H1 (cell line): Measurements from ENCODE around the gene GTF2A1. TPM values are rescaled to one million over a fixed set of nuclear protein-coding genes. Genes with fewer than 3 reads are reported as not detected.

Experiments
- CTCF ChIA-PET: fragments of 300-600 bp; sonication (Branson Sonifier 250); formaldehyde crosslinking; loops from one replicate; lab custom pipeline; 2021; ENCODE audit not compliant: partially characterized antibody; lab: Charles Lee
- POLR2A ChIA-PET: fragments of 300-600 bp; sonication (Branson Sonifier 250); formaldehyde crosslinking; loops from one replicate; lab custom pipeline; 2021; ENCODE audit warnings: inconsistent platforms; ENCODE audit not compliant: partially characterized antibody; lab: Charles Lee
- DNase-seq, 2 experiments: peaks; one replicate each; pipeline versions ENCODE4 v3.0.0 to v3.0.0-alpha.2; 2010 to 2022; ENCODE audit warnings: low spot score in 2 of 2, low read depth in 1 of 2, mixed read lengths in 1 of 2
- FAIRE-seq: peaks from 2 replicates; lab custom pipeline; 2011; peaks lifted over from hg19 to GRCh38; lab: Jason Lieb, UNC
- H2AFZ ChIP-seq: 2 replicates; pipeline ENCODE4 v1.8.1; 2012; ENCODE audit warnings: low read length, inconsistent platforms
- H2AK5ac ChIP-seq: 2 replicates; pipeline ENCODE4 v1.6.1; 2013; ENCODE audit warnings: low read depth, low read length
- H2BK120ac ChIP-seq: replicated peaks from 2 replicates; pipeline ENCODE3; 2013; ENCODE audit warnings: low read depth, low read length, inconsistent platforms
- H2BK12ac ChIP-seq: 2 replicates; pipeline ENCODE4 v1.6.1; 2013; ENCODE audit warnings: low read depth, low read length
- H2BK15ac ChIP-seq: 2 replicates; pipeline ENCODE4 v1.6.1; 2013; ENCODE audit warnings: low read length
- H2BK20ac ChIP-seq: 2 replicates; pipeline ENCODE4 v1.6.1; 2013; ENCODE audit warnings: low read length
- H2BK5ac ChIP-seq: 2 replicates; pipeline ENCODE4 v1.6.1; 2013; ENCODE audit warnings: low read depth, low read length
- H3K14ac ChIP-seq: 2 replicates; pipeline ENCODE4 v1.6.1; 2013; ENCODE audit warnings: inconsistent platforms; ENCODE audit not compliant: insufficient read length
- H3K18ac ChIP-seq: 2 replicates; pipeline ENCODE4 v1.6.1; 2013; ENCODE audit warnings: low read length; ENCODE audit errors: extremely low read depth
- H3K23ac ChIP-seq: 2 replicates; pipeline ENCODE4 v1.6.1; 2013; ENCODE audit warnings: inconsistent platforms; ENCODE audit not compliant: insufficient read length
- H3K23me2 ChIP-seq: 2 replicates; pipeline ENCODE4 v1.6.1; 2013; ENCODE audit warnings: low read depth, low read length
- H3K27ac ChIP-seq: 2 replicates; pipeline ENCODE4 v1.6.1; 2011; ENCODE audit warnings: low read depth, low read length, inconsistent platforms
- H3K27me3 ChIP-seq, 4 experiments: replicated peaks in 1 of 4; 1 replicate in 1 of 4; 2 replicates in 3 of 4; pipeline versions ENCODE4 v1.6.1 to v1.8.1; 2011 to 2013; ENCODE audit warnings: low read length in 3 of 4, mild to moderate bottlenecking in 3 of 4, inconsistent platforms in 2 of 4, mixed read lengths in 2 of 4, moderate library complexity in 1 of 4; ENCODE audit not compliant: control insufficient read depth in 3 of 4, insufficient read depth in 3 of 4; ENCODE audit errors: extremely low read depth in 1 of 4
- H3K36me3 ChIP-seq, 4 experiments: 2 replicates each; pipeline versions ENCODE4 v1.6.1 to v1.8.1; 2011 to 2013; ENCODE audit warnings: mild to moderate bottlenecking in 4 of 4, low read length in 3 of 4, moderate library complexity in 2 of 4, control low read depth in 1 of 4, inconsistent platforms in 1 of 4; ENCODE audit not compliant: insufficient read depth in 4 of 4, control insufficient read depth in 2 of 4
- H3K4ac ChIP-seq: replicated peaks from 2 replicates; pipeline ENCODE3; 2013; ENCODE audit warnings: low read length, low read depth, mixed read lengths, inconsistent platforms; ENCODE audit not compliant: insufficient read length
- H3K4me1 ChIP-seq, 4 experiments: replicated peaks in 1 of 4; 1 replicate in 1 of 4; 2 replicates in 3 of 4; pipeline versions ENCODE4 v1.6.1 to v1.8.1; 2011 to 2013; ENCODE audit warnings: low read length in 3 of 4, inconsistent platforms in 2 of 4, mixed read lengths in 1 of 4; ENCODE audit not compliant: insufficient read depth in 4 of 4, control insufficient read depth in 3 of 4
- H3K4me2 ChIP-seq, 2 experiments: 2 replicates each; pipeline versions ENCODE4 v1.6.1 to v1.8.1; 2011 to 2013; ENCODE audit warnings: low read depth in 2 of 2, low read length in 2 of 2, control low read depth in 1 of 2, inconsistent platforms in 1 of 2, mild to moderate bottlenecking in 1 of 2; ENCODE audit not compliant: insufficient read depth in 1 of 2
- H3K4me3 ChIP-seq, 4 experiments: fragments of 200-600, 300-600 bp in 1 of 4; sonication (generic), shearing (Covaris generic), sonication (Bioruptor Twin) in 1 of 4; 2 replicates each; pipeline versions ENCODE4 v1.5.1 to v1.8.1; 2011 to 2016; ENCODE audit warnings: low read length in 4 of 4, low read depth in 3 of 4, control low read depth in 2 of 4, inconsistent platforms in 2 of 4, mild to moderate bottlenecking in 2 of 4, mixed read lengths in 1 of 4, moderate library complexity in 1 of 4; ENCODE audit not compliant: insufficient read depth in 2 of 4; ENCODE audit errors: extremely low read depth in 1 of 4
- H3K56ac ChIP-seq: replicated peaks from 2 replicates; pipeline ENCODE3; 2013; ENCODE audit warnings: low read depth, mild to moderate bottlenecking, mixed read lengths, low read length, inconsistent platforms; ENCODE audit not compliant: insufficient read length
- H3K79me1 ChIP-seq: 2 replicates; pipeline ENCODE4 v1.6.1; 2013; ENCODE audit warnings: low read depth, low read length, control low read depth
- H3K79me2 ChIP-seq, 2 experiments: 2 replicates each; pipeline versions ENCODE4 v1.6.1 to v1.8.1; 2012 to 2013; ENCODE audit warnings: low read length in 2 of 2, mild to moderate bottlenecking in 2 of 2, inconsistent platforms in 1 of 2; ENCODE audit not compliant: insufficient read depth in 2 of 2, control insufficient read depth in 1 of 2
- H3K9ac ChIP-seq, 4 experiments: replicated peaks in 1 of 4; 1 replicate in 1 of 4; 2 replicates in 3 of 4; pipeline versions ENCODE4 v1.6.1 to v1.8.1; 2011 to 2013; ENCODE audit warnings: low read depth in 3 of 4, low read length in 3 of 4, control low read depth in 2 of 4, mild to moderate bottlenecking in 2 of 4, moderate library complexity in 2 of 4, inconsistent platforms in 1 of 4; ENCODE audit errors: extremely low read depth in 1 of 4
- H3K9me3 ChIP-seq, 2 experiments: 2 replicates each; pipeline versions ENCODE4 v1.6.1 to v1.8.1; 2012 to 2013; ENCODE audit warnings: mild to moderate bottlenecking in 2 of 2, moderate library complexity in 2 of 2, control low read depth in 1 of 2, inconsistent platforms in 1 of 2, low read depth in 1 of 2, low read length in 1 of 2, mixed read lengths in 1 of 2; ENCODE audit not compliant: insufficient read depth in 2 of 2
- H4K20me1 ChIP-seq, 2 experiments: replicated peaks in 1 of 2; 2 replicates each; pipeline versions ENCODE3 to v1.8.1; 2011 to 2013; ENCODE audit warnings: inconsistent platforms in 2 of 2, low read length in 2 of 2, mild to moderate bottlenecking in 1 of 2; ENCODE audit not compliant: insufficient read depth in 2 of 2, control insufficient read depth in 1 of 2
- H4K5ac ChIP-seq: 2 replicates; pipeline ENCODE4 v1.6.1; 2013; ENCODE audit warnings: low read length, low read depth, mixed read lengths, inconsistent platforms; ENCODE audit not compliant: insufficient read length
- H4K8ac ChIP-seq: 2 replicates; pipeline ENCODE4 v1.8.0; 2013; ENCODE audit warnings: mild to moderate bottlenecking, moderate library complexity, low read length, inconsistent platforms; ENCODE audit not compliant: insufficient read depth; ENCODE audit errors: extremely low read depth
- H4K91ac ChIP-seq: replicated peaks from 2 replicates; pipeline ENCODE3; 2013; ENCODE audit warnings: low read length, mixed read lengths, inconsistent platforms; ENCODE audit not compliant: insufficient read length
- GTF2F1 ChIP-seq: IDR thresholded peaks from 2 replicates; pipeline ENCODE4 v1.6.1; 2012; ENCODE audit warnings: low read depth, low read length, improper control_type of control experiment, borderline replicate concordance
- KDM1A ChIP-seq: fragments of 200-600, 300-600 bp; sonication (generic); IDR thresholded peaks from 2 replicates; pipeline ENCODE4 v1.7.1; 2016; ENCODE audit warnings: mild to moderate bottlenecking, low read length, borderline replicate concordance
- KDM4A ChIP-seq: IDR thresholded peaks from one replicate; pipeline ENCODE4 v1.7.1; 2012; ENCODE audit warnings: low read depth, mild to moderate bottlenecking, moderate library complexity, low read length, inconsistent platforms; ENCODE audit not compliant: severe bottlenecking
- MAFK ChIP-seq: IDR thresholded peaks from 2 replicates; pipeline ENCODE4 v1.6.1; 2012; ENCODE audit warnings: low read depth, mild to moderate bottlenecking, improper control_type of control experiment, low read length
- POLR2A ChIP-seq, 2 experiments: IDR thresholded peaks; 1 replicate in 1 of 2; 2 replicates in 1 of 2; pipeline ENCODE4 v1.6.1; 2011; ENCODE audit warnings: low read depth in 2 of 2, low read length in 2 of 2, mild to moderate bottlenecking in 2 of 2; ENCODE audit errors: control extremely low read depth in 1 of 2
- POLR2AphosphoS5 ChIP-seq: IDR thresholded peaks from 2 replicates; pipeline ENCODE4 v1.6.1; 2011; ENCODE audit warnings: low read depth, low read length
- POU5F1 ChIP-seq: IDR thresholded peaks from 2 replicates; pipeline ENCODE4 v1.6.1; 2011; ENCODE audit warnings: low read depth, mild to moderate bottlenecking, low read length, moderate library complexity
- RFX5 ChIP-seq: IDR thresholded peaks from 2 replicates; pipeline ENCODE4 v1.6.1; 2011; ENCODE audit warnings: low read depth, low read length, improper control_type of control experiment, borderline replicate concordance
- SIN3A ChIP-seq, 2 experiments: IDR thresholded peaks in 1 of 2; conservative IDR thresholded peaks in 1 of 2; 2 replicates each; pipeline ENCODE4 v1.6.1; 2011 to 2012; ENCODE audit warnings: low read length in 2 of 2, improper control_type of control experiment in 1 of 2, low read depth in 1 of 2, mild to moderate bottlenecking in 1 of 2
- TAF7 ChIP-seq: optimal IDR thresholded peaks from 2 replicates; pipeline ENCODE3; 2011; ENCODE audit warnings: low read depth, mild to moderate bottlenecking, inconsistent platforms, low read length, moderate library complexity, borderline replicate concordance
- TBP ChIP-seq: IDR thresholded peaks from 2 replicates; pipeline ENCODE4 v1.6.1; 2011; ENCODE audit warnings: low read depth, low read length, improper control_type of control experiment
- WGBS, 2 experiments: shearing (Covaris generic) in 1 of 2; methylation state at CpG; one replicate each; pipeline versions ENCODE4 v1.1.6 to v1.1.7; 2013 to 2015; ENCODE audit warnings: low lambda C conversion rate in 2 of 2, mixed read lengths in 2 of 2, inconsistent platforms in 1 of 2, low coverage in 1 of 2, missing lambda C conversion rate in 1 of 2; ENCODE audit not compliant: insufficient replicate concordance in 2 of 2, insufficient coverage in 1 of 2, insufficient read length in 1 of 2; ENCODE audit errors: extremely low coverage in 1 of 2, missing lambda C conversion rate in 1 of 2; 5-methylcytosine and 5-hydroxymethylcytosine counted together
- polyA plus RNA-seq, 7 experiments: library from polyadenylated mRNA; depleted of rRNA in 3 of 7; stranded (reverse) in 5 of 7; unstranded in 2 of 7; fragments of >200 nt in 5 of 7; fragments of 200-250 nt in 2 of 7; gene quantifications; 1 replicate in 5 of 7; 2 replicates in 1 of 7; 4 replicates in 1 of 7; pipeline versions ENCODE4 v1.2.1 to v1.2.3, GENCODE V29; 2011 to 2013; ENCODE audit warnings: missing spikeins in 2 of 7, mixed read lengths in 2 of 7
- total RNA-seq: library from RNA; stranded (reverse); fragmentation: NEBNext Ultra II Directional; extraction: Animal tissue kit (Norgen Biotek cat#: 25700); gene quantifications from 2 replicates; pipeline ENCODE4 v1.2.1, GENCODE V29; 2021
- TF ChIP-seq, protein P1 (sequence below): IDR thresholded peaks from 2 replicates; pipeline ENCODE4 v1.6.1; 2011; ENCODE audit warnings: low read length, improper control_type of control experiment
- TF ChIP-seq, protein P2 (sequence below): IDR thresholded peaks from 2 replicates; pipeline ENCODE4 v1.6.1; 2012; ENCODE audit warnings: inconsistent platforms

The GTF2A1 gene
- total and polyA plus RNA-seq, 2 of the 8 experiments (the other 6 are each of a cell fraction or from before 2014, with no cell fraction given) = 24.1 to 57.8 TPM

- FAIRE-seq = no peak
- H2AFZ ChIP-seq = no peak overlapping the region
- no peak overlapping the region for H3K18ac ChIP-seq
- no peak overlapping the region for H2BK5ac ChIP-seq
- no peaks in the 10 kb centered on the region for H4K20me1 ChIP-seq
- no peak overlapping the region for H4K5ac ChIP-seq
- no peak overlapping the region for H2BK12ac ChIP-seq
- H3K9ac ChIP-seq = no peak overlapping the region
- H2BK120ac ChIP-seq = no peak overlapping the region
- H3K79me1 ChIP-seq = no peaks in the 10 kb centered on the region
- no peaks in the 10 kb centered on the region for H3K79me2 ChIP-seq
- no peak overlapping the region for H3K56ac ChIP-seq
- H3K14ac ChIP-seq = no peak overlapping the region
- ChIA-PET CTCF (interaction anchor here (0.6 to 1.0 kb wide), 4 partner anchors 12 to 37 kb away, joined by 3 to 4 read pairs (median 3); no protein-coding TSS in a partner anchor), POLR2A (no interaction called here)
- DNase-seq = no peak
- no peak overlapping the region for H2BK20ac ChIP-seq
- H3K4me1 ChIP-seq = no peaks in the 10 kb centered on the region
- H3K27me3 ChIP-seq = no peaks in the 10 kb centered on the region
- no peak overlapping the region for H4K91ac ChIP-seq
- no peaks in the 10 kb centered on the region for H3K36me3 ChIP-seq
- H3K4ac ChIP-seq = no peak overlapping the region
- H2BK15ac ChIP-seq = no peak overlapping the region
- no peak overlapping the region for H3K4me2 ChIP-seq
- no peak overlapping the region for H3K23ac ChIP-seq
- H3K4me3 ChIP-seq = no peak overlapping the region
- WGBS, 2 experiments = 93% methylated on average over 2 of the region's 2 CpGs; no CpG with 5 or more reads in 1 of the 2 experiments
- H3K23me2 ChIP-seq = peaks cover 1% of the 10 kb centered on the region; the same call in 1 of the 2 replicates
- H3K27ac ChIP-seq = no peak overlapping the region
- no peak overlapping the region for H4K8ac ChIP-seq
- H2AK5ac ChIP-seq = no peak overlapping the region
- H3K9me3 ChIP-seq = no peaks in the 10 kb centered on the region
- TF ChIP-seq KDM4A (no peak), TAF7 (no peak), TBP (no peak), POLR2A (IDR thresholded peaks at IDR 0.05; ENCODE audit: control extremely low read depth in 1 of 2, low read depth in 2 of 2, low read length in 2 of 2) (no peak), MAFK (no peak), SIN3A (conservative IDR thresholded peaks at IDR 0.05 in 1 of 2, IDR thresholded peaks at IDR 0.05 in 1 of 2; ENCODE audit: low read depth in 1 of 2, low read length in 2 of 2) (no peak), GTF2F1 (no peak), KDM1A (no peak), POU5F1 (no peak), RFX5 (no peak), POLR2AphosphoS5 (no peak)
- TF ChIP-seq, protein P1, sequence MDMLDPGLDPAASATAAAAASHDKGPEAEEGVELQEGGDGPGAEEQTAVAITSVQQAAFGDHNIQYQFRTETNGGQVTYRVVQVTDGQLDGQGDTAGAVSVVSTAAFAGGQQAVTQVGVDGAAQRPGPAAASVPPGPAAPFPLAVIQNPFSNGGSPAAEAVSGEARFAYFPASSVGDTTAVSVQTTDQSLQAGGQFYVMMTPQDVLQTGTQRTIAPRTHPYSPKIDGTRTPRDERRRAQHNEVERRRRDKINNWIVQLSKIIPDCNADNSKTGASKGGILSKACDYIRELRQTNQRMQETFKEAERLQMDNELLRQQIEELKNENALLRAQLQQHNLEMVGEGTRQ = no peak
- TF ChIP-seq, protein P2, sequence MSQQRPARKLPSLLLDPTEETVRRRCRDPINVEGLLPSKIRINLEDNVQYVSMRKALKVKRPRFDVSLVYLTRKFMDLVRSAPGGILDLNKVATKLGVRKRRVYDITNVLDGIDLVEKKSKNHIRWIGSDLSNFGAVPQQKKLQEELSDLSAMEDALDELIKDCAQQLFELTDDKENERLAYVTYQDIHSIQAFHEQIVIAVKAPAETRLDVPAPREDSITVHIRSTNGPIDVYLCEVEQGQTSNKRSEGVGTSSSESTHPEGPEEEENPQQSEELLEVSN = no peak
Measured at GRCh38 chr14:81133400-81133799, 87.4 kb downstream of the GTF2A1 start.
